A673 (cell line): Measurements from ENCODE around the gene LRSAM1. TPM values are rescaled to one million over a fixed set of nuclear protein-coding genes. Genes with fewer than 3 reads are reported as not detected.

Experiments
- BruUV-seq: library from RNA; stranded (reverse); fragments of 400-500 nt; replicated peaks from 2 replicates; lab custom pipeline; 2021; lab: Mats Ljungman, UMichigan
- CTCF ChIA-PET: fragments of 300-600 bp; sonication (Branson Sonifier 250); formaldehyde crosslinking; loops from one replicate; lab custom pipeline; 2022; ENCODE audit warnings: antibody characterized with exemption; lab: Charles Lee
- POLR2A ChIA-PET: fragments of 300-600 bp; sonication (Branson Sonifier 250); formaldehyde crosslinking; loops from one replicate; lab custom pipeline; 2022; ENCODE audit warnings: antibody characterized with exemption; ENCODE audit not compliant: low non-redundant PET; lab: Charles Lee
- DNase-seq: peaks from one replicate; pipeline ENCODE4 v3.0.0-alpha.2; 2015; ENCODE audit warnings: low spot score
- H3K27ac ChIP-seq: fragments of 200-600 bp; sonication (generic); 2 replicates; pipeline ENCODE4 v1.5.1; 2016; ENCODE audit warnings: mixed run types, low read depth, mild to moderate bottlenecking, mixed read lengths, antibody characterized with exemption, low read length; ENCODE audit not compliant: poor library complexity, severe bottlenecking
- H3K27me3 ChIP-seq: fragments of 200-600 bp; sonication (generic); replicated peaks from 2 replicates; pipeline ENCODE4 v1.6.1; 2017; ENCODE audit warnings: mixed run types, low read depth, mild to moderate bottlenecking, mixed read lengths, antibody characterized with exemption, low read length; ENCODE audit not compliant: insufficient read depth, poor library complexity
- H3K36me3 ChIP-seq: fragments of 200-600 bp; sonication (generic); 2 replicates; pipeline ENCODE4 v1.6.1; 2016; ENCODE audit warnings: mixed run types, mild to moderate bottlenecking, mixed read lengths, antibody characterized with exemption, low read length; ENCODE audit not compliant: insufficient read depth, poor library complexity, severe bottlenecking
- H3K4me1 ChIP-seq: fragments of 200-600 bp; sonication (generic); 2 replicates; pipeline ENCODE4 v1.6.1; 2017; ENCODE audit warnings: mixed run types, mild to moderate bottlenecking, mixed read lengths, antibody characterized with exemption, low read length; ENCODE audit not compliant: insufficient read depth, poor library complexity, severe bottlenecking
- H3K4me3 ChIP-seq: fragments of 200-600 bp; sonication (generic); 2 replicates; pipeline ENCODE4 v1.5.1; 2016; ENCODE audit warnings: low read depth, mixed run types, mild to moderate bottlenecking, mixed read lengths, low read length; ENCODE audit not compliant: poor library complexity, severe bottlenecking
- H3K9me3 ChIP-seq: fragments of 200-600 bp; sonication (generic); 2 replicates; pipeline ENCODE4 v1.6.1; 2016; ENCODE audit warnings: mixed run types, low read depth, mild to moderate bottlenecking, mixed read lengths, antibody characterized with exemption, low read length; ENCODE audit not compliant: poor library complexity, severe bottlenecking
- CTCF ChIP-seq: fragments of 300-800, 200-600 bp; sonication (generic); conservative IDR thresholded peaks from 2 replicates; pipeline ENCODE4 v1.5.1; 2017; ENCODE audit warnings: low read depth, mild to moderate bottlenecking, antibody characterized with exemption, low read length, moderate library complexity, mixed read lengths
- EZH2 ChIP-seq: fragments of 200-600 bp; sonication (generic); IDR thresholded peaks from 2 replicates; pipeline ENCODE4 v1.6.1; 2017; ENCODE audit warnings: borderline replicate concordance, low read depth, mild to moderate bottlenecking, mixed read lengths, antibody characterized with exemption, low read length; ENCODE audit not compliant: poor library complexity, severe bottlenecking
- intact Hi-C: fragments of 100-400 bp; cut with micrococcal nuclease; formaldehyde crosslinking; loops from one replicate; pipeline ENCODE4 v1.10.0; 2022; ENCODE audit not compliant: unreplicated experiment
- total RNA-seq: library from RNA; stranded (reverse); gene quantifications from 2 replicates; pipeline ENCODE4 v1.2.3, GENCODE V29; 2021

The LRSAM1 gene
- total RNA-seq, 1 experiment from 2014 or later = 15.8 TPM

GRCh38 chr9:127455324-127455992 is 4.1 kb downstream of the LRSAM1 start:
- POLR2A ChIA-PET = no interaction called here
- no TSS peak for BruUV-seq
- intact Hi-C loops = no loop called here

GRCh38 chr9:127457191-127457878 is 6.0 kb downstream of the LRSAM1 start:
- Histone ChIP-seq H3K27ac (no peak overlapping the region), H3K4me3 (no peak overlapping the region), H3K9me3 (no peaks in the 10 kb centered on the region), H3K27me3 (no peaks in the 10 kb centered on the region), H3K36me3 (peaks cover 12% of the 10 kb centered on the region), H3K4me1 (peaks cover 4% of the 10 kb centered on the region)
- TF ChIP-seq CTCF (no peak), EZH2 (no peak)
- no TSS peak for BruUV-seq
- POLR2A ChIA-PET = no interaction called here
- intact Hi-C loops = no loop called here
- CTCF ChIA-PET = interaction anchor here (0.7 kb wide), 1 partner anchor 163 kb away, joined by 3 read pairs; no protein-coding TSS in a partner anchor
- no peak for DNase-seq

More at GRCh38 chr9:127455324-127455992, 4.1 kb downstream of the LRSAM1 start:
- CTCF ChIA-PET = no interaction called here
- Histone ChIP-seq H3K27me3 (no peaks in the 10 kb centered on the region), H3K27ac (no peak overlapping the region), H3K9me3 (no peaks in the 10 kb centered on the region), H3K4me3 (no peak overlapping the region), H3K36me3 (peaks cover 12% of the 10 kb centered on the region), H3K4me1 (peaks cover 5% of the 10 kb centered on the region)
- DNase-seq = no peak
- TF ChIP-seq CTCF = peak; percentile 33
- no peak for TF ChIP-seq EZH2

GRCh38 chr9:127458921-127459320 is 7.6 kb downstream of the LRSAM1 start:
- Histone ChIP-seq H3K4me3 (no peak overlapping the region), H3K4me1 (no peaks in the 10 kb centered on the region), H3K27me3 (no peaks in the 10 kb centered on the region), H3K9me3 (no peaks in the 10 kb centered on the region), H3K27ac (no peak overlapping the region), H3K36me3 (peaks cover 15% of the 10 kb centered on the region)
- TF ChIP-seq EZH2 = no peak
- TF ChIP-seq CTCF = no peak
- ChIA-PET POLR2A (no interaction called here), CTCF (no interaction called here)
- DNase-seq = no peak
- BruUV-seq = no TSS peak
- intact Hi-C loops = no loop called here
